Fibroblast of lung (primary cell): Measurements from ENCODE around the gene PRPF8. TPM values are rescaled to one million over a fixed set of nuclear protein-coding genes. Genes with fewer than 3 reads are reported as not detected.

Experiments used
- DNase-seq, 2 donors: peaks; one replicate each; pipeline versions ENCODE4 v3.0.0 to v3.0.0-alpha.2; 2010; ENCODE audit warnings: low read depth in 2 of 2
- H2AFZ ChIP-seq: 2 replicates; pipeline ENCODE4 v1.5.1; 2012; ENCODE audit warnings: low read length, control low read depth, inconsistent platforms
- H3K27ac ChIP-seq: 2 replicates; pipeline ENCODE4 v1.5.1; 2011; ENCODE audit warnings: low read length, control low read depth; ENCODE audit not compliant: insufficient read depth
- H3K27me3 ChIP-seq: 2 replicates; pipeline ENCODE4 v1.5.1; 2011; ENCODE audit warnings: mild to moderate bottlenecking, low read length; ENCODE audit not compliant: control insufficient read depth, insufficient read depth
- H3K36me3 ChIP-seq: 2 replicates; pipeline ENCODE4 v1.5.1; 2011; ENCODE audit warnings: low read length; ENCODE audit not compliant: control insufficient read depth, insufficient read depth
- H3K4me1 ChIP-seq: 2 replicates; pipeline ENCODE4 v1.5.1; 2011; ENCODE audit warnings: low read length; ENCODE audit not compliant: control insufficient read depth, insufficient read depth; ENCODE audit errors: extremely low read depth
- H3K4me2 ChIP-seq: 2 replicates; pipeline ENCODE4 v1.5.1; 2011; ENCODE audit warnings: low read length, control low read depth; ENCODE audit not compliant: insufficient read depth; ENCODE audit errors: extremely low read depth
- H3K4me3 ChIP-seq, 4 experiments: fragments of 200-600 bp in 1 of 4; sonication (generic) in 1 of 4; replicated peaks in 1 of 4; 2 replicates each; pipeline ENCODE4 v1.5.1; 2011 to 2016; ENCODE audit warnings: low read length in 4 of 4, low read depth in 3 of 4, mild to moderate bottlenecking in 3 of 4, control low read depth in 2 of 4, inconsistent platforms in 1 of 4, mixed read lengths in 1 of 4; ENCODE audit not compliant: insufficient read depth in 1 of 4; ENCODE audit errors: control extremely low read depth in 1 of 4
- H3K79me2 ChIP-seq: 2 replicates; pipeline ENCODE4 v1.5.1; 2012; ENCODE audit warnings: mild to moderate bottlenecking, low read length, inconsistent platforms; ENCODE audit not compliant: control insufficient read depth, insufficient read depth
- H3K9ac ChIP-seq: 2 replicates; pipeline ENCODE4 v1.5.1; 2011; ENCODE audit warnings: mild to moderate bottlenecking, low read length, control low read depth; ENCODE audit not compliant: insufficient read depth
- H3K9me3 ChIP-seq: 2 replicates; pipeline ENCODE4 v1.5.1; 2012; ENCODE audit warnings: low read depth, low read length; ENCODE audit not compliant: control insufficient read depth, insufficient read depth
- H4K20me1 ChIP-seq: 2 replicates; pipeline ENCODE4 v1.5.1; 2011; ENCODE audit warnings: low read length; ENCODE audit not compliant: control insufficient read depth, insufficient read depth; ENCODE audit errors: extremely low read depth
- EZH2 ChIP-seq: IDR thresholded peaks from 2 replicates; pipeline ENCODE4 v1.5.1; 2012; ENCODE audit warnings: low read length, control low read depth, mild to moderate bottlenecking; ENCODE audit errors: missing control alignments
- polyA plus RNA-seq, 2 donors: library from polyadenylated mRNA; depleted of rRNA in 1 of 2; stranded (reverse) in 1 of 2; unstranded in 1 of 2; fragments of >200 nt; gene quantifications; 2 replicates each; pipeline ENCODE4 v1.2.1, GENCODE V29; 2011 to 2012; ENCODE audit warnings: missing spikeins in 1 of 2
- total RNA-seq: library from RNA; depleted of rRNA; stranded (reverse); fragments of >200 nt; gene quantifications from 2 replicates; pipeline ENCODE4 v1.2.1, GENCODE V29; 2014
- TF ChIP-seq, protein P1 (sequence below), 2 donors: IDR thresholded peaks in 1 of 2; conservative IDR thresholded peaks in 1 of 2; 1 replicate in 1 of 2; 2 replicates in 1 of 2; pipeline ENCODE4 v1.5.1; 2011 to 2012; ENCODE audit warnings: low read length in 2 of 2, control low read depth in 1 of 2, inconsistent platforms in 1 of 2, low read depth in 1 of 2, mild to moderate bottlenecking in 1 of 2

PRPF8 gene
- total and polyA plus RNA-seq, 2 donors (not counting 1 experiment from before 2014, with no cell fraction given) = 88.9 to 122 TPM

DNA sequence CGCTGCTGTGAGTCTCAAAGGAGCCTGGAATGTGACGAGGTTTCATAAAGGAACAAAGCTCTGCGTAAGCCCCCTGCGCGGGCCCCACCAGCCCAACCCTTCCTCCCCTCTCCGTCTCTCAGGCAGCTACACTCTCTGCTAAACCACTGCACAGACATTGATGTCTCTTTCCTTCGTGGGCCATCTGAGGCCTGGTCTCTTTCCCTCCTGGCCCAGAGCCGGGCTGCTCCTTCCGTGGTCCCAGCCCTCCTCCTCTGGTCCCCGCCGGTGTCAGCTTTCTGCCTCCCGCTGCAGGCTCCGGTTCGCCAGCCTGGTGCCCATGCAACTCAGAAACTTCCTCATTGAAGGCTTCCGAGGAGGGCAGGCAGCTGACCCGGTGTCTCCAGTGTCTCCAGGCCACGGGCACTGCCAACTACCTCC, 46.5 kb downstream of the PRPF8 start:
- no peaks in the 10 kb centered on the region for H3K36me3 ChIP-seq
- H3K4me1 ChIP-seq = no peaks in the 10 kb centered on the region
- no peaks in the 10 kb centered on the region for H3K79me2 ChIP-seq
- H3K4me3 ChIP-seq = no peak overlapping the region
- H3K27me3 ChIP-seq = no peaks in the 10 kb centered on the region
- no peak for TF ChIP-seq EZH2
- TF ChIP-seq, protein P1, sequence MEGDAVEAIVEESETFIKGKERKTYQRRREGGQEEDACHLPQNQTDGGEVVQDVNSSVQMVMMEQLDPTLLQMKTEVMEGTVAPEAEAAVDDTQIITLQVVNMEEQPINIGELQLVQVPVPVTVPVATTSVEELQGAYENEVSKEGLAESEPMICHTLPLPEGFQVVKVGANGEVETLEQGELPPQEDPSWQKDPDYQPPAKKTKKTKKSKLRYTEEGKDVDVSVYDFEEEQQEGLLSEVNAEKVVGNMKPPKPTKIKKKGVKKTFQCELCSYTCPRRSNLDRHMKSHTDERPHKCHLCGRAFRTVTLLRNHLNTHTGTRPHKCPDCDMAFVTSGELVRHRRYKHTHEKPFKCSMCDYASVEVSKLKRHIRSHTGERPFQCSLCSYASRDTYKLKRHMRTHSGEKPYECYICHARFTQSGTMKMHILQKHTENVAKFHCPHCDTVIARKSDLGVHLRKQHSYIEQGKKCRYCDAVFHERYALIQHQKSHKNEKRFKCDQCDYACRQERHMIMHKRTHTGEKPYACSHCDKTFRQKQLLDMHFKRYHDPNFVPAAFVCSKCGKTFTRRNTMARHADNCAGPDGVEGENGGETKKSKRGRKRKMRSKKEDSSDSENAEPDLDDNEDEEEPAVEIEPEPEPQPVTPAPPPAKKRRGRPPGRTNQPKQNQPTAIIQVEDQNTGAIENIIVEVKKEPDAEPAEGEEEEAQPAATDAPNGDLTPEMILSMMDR (conservative IDR thresholded peaks at IDR 0.05 in 1 of 2, IDR thresholded peaks at IDR 0.05 in 1 of 2; ENCODE audit: low read depth in 1 of 2, low read length in 2 of 2) = no peak
- H3K4me2 ChIP-seq = no peak overlapping the region
- H4K20me1 ChIP-seq = no peaks in the 10 kb centered on the region
- no peak for DNase-seq
- H2AFZ ChIP-seq = no peak overlapping the region
- H3K9ac ChIP-seq = no peak overlapping the region
- H3K9me3 ChIP-seq = no peaks in the 10 kb centered on the region
- H3K27ac ChIP-seq = no peak overlapping the region

DNA sequence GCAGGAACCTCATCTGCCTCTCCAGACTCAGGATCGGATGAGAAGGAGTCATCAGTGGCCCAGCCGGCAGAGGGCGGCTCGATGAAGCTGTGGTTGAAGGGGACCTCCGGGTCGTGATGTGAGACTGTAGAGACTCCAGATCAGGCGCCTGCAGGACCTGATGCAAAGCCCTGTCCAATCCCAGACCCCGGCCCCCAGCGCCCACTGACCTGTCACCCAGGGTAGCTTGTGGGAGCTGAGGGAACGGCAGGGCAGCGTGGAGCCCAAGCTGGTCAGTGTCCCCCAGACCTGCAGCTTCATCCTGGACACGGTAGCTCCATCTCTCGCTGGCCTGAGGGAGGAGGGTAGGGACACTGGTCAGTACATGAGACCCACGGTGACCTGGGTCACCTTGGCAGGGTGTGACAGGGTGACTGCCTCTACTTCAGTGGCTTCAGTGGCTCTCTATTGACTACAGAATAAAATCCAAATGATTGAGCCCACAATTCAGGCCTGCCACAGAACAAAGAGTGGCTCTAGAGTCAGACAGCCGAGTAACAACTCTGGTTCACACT, 47.9 kb downstream of the PRPF8 start:
- H3K27me3 ChIP-seq = no peaks in the 10 kb centered on the region
- no peak overlapping the region for H3K4me2 ChIP-seq
- H3K36me3 ChIP-seq = no peaks in the 10 kb centered on the region
- H3K27ac ChIP-seq = no peak overlapping the region
- H3K9me3 ChIP-seq = no peaks in the 10 kb centered on the region
- H2AFZ ChIP-seq = no peak overlapping the region
- DNase-seq = no peak
- TF ChIP-seq, protein P1 (conservative IDR thresholded peaks at IDR 0.05 in 1 of 2, IDR thresholded peaks at IDR 0.05 in 1 of 2; ENCODE audit: low read depth in 1 of 2, low read length in 2 of 2) = no peak
- no peak for TF ChIP-seq EZH2
- no peak overlapping the region for H3K9ac ChIP-seq
- H3K79me2 ChIP-seq = no peaks in the 10 kb centered on the region
- H3K4me3 ChIP-seq = no peak overlapping the region
- H3K4me1 ChIP-seq = no peaks in the 10 kb centered on the region
- H4K20me1 ChIP-seq = no peaks in the 10 kb centered on the region

DNA sequence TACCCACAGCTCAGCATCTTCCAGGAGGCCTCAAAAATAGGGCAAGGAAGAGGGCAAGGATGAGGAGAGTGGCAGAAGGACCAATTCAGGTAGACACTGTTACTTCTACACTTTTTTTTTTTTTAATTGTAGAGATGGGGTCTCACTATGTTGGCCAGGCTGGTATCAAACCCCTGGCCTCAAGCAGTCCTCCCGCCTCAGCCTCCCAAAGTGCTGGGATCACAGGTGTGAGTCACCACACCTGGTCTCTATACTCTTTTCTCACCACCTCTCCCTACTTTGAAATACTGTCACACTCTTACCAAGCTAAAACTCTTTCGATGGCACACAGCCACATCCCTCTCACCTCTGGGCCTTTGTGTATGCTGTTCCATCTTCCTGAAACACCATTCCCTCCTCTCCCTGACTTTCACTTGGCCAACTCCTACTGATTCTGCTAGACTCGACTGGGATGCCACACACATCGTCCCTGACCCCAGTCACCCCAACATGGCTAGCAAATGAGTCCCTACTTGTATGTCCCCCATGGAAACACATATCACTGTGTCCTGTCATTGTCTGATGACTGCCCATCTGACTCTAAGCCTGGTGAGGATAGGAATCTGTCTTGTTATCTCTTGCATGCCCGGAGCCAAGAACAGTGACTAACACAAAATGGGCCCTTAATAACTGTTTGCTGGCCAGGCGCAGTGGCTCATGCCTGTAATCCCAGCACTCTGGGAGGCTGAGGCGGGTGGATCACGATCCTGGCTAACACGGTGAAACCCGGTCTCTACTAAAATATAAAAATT, 48.8 kb downstream of the PRPF8 start:
- H2AFZ ChIP-seq = no peak overlapping the region
- no peaks in the 10 kb centered on the region for H3K9me3 ChIP-seq
- TF ChIP-seq EZH2 = no peak
- TF ChIP-seq, protein P1 (conservative IDR thresholded peaks at IDR 0.05 in 1 of 2, IDR thresholded peaks at IDR 0.05 in 1 of 2; ENCODE audit: low read depth in 1 of 2, low read length in 2 of 2) = no peak
- no peaks in the 10 kb centered on the region for H3K4me1 ChIP-seq
- H3K36me3 ChIP-seq = no peaks in the 10 kb centered on the region
- no peak overlapping the region for H3K9ac ChIP-seq
- no peak for DNase-seq
- H3K4me3 ChIP-seq = no peak overlapping the region
- no peaks in the 10 kb centered on the region for H3K79me2 ChIP-seq
- H3K27ac ChIP-seq = no peak overlapping the region
- H3K4me2 ChIP-seq = no peak overlapping the region
- no peaks in the 10 kb centered on the region for H3K27me3 ChIP-seq
- no peaks in the 10 kb centered on the region for H4K20me1 ChIP-seq
